Hippocampal formation (tissue), 2 donors: Measurements from ENCODE around the gene MTREX.
A peak's percentile ranks its signal among the peaks of the same experiment; 100 is the strongest.

Experiments
- DNase-seq, 2 donors: peaks; one replicate each; lab custom pipeline; 2025; lab: John Stamatoyannopoulos, UW

The MTREX gene

GRCh38 chr5:55429613-55430253 lies 121.9 kb downstream of the MTREX start:
- DNase-seq, result no peak

DNA sequence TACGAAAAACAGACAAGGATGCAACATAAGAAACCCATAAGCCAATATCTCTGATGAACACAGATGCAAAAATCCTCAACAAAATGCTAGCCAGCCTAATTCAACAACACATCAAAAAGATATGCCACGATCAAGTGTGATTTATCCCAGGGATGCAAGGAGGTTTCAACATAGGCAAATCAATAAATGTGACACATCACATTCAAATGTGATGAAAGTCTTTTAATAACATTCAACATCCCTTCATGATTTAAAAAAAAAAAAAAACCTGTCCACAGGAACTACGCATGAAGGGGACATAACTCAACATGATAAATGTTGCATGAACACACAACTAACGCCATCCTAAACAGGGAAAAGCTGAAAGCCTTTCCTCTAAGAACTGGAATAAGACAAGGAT lies 124.8 kb downstream of the MTREX start:
- no peak for DNase-seq

DNA sequence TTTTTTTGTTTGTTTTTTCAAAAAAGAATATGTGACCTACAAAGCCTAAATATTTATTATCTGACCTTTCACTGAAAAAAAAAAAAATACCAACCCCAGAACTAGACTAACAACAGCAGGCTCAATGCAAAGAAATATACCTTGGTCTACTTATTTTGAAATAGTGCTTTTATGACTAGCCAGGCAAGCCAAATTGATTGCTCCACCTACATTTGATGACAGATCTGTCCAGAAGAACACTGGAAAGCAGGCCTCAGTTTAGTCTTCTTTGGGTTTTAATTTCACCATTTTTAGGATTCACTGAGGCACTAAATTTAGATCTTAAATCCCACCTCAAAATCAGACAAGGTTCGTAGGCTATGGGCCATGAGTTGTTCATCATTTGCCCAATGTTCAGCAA lies 129.7 kb downstream of the MTREX start:
- no peak for DNase-seq

GRCh38 chr5:55437859-55438206 lies 130.0 kb downstream of the MTREX start:
- no peak for DNase-seq

- peak; percentile 26 to 30 for DNase-seq
These were observed 131.2 kb downstream of the MTREX start for GRCh38 chr5:55438998-55439397.

DNA sequence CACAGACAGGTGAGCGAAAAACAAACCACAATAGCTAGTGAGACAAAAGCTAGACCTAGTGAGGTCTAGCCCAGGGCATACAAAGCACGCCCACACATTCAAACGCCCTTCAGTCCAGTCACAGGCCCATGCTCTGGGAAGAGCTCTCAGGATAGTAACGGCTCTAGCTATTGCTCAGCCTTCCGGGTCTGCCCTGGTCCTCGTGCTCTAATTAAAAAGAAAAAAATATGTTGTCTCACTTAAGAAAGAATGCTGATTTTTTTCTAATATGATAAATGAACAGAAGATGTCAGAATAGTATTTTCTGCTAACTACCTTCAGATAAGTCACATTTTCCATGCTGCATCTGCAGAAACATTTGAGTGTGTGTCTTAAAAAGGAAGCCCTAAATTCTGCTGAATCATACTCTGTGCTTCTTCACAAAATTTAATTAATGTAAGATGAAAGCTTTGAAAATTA lies 132.4 kb downstream of the MTREX start:
- peak in 1 of 2 donors; percentile 17 for DNase-seq

- no peak for DNase-seq
These were observed 133.4 kb downstream of the MTREX start for GRCh38 chr5:55441107-55441771.

DNA sequence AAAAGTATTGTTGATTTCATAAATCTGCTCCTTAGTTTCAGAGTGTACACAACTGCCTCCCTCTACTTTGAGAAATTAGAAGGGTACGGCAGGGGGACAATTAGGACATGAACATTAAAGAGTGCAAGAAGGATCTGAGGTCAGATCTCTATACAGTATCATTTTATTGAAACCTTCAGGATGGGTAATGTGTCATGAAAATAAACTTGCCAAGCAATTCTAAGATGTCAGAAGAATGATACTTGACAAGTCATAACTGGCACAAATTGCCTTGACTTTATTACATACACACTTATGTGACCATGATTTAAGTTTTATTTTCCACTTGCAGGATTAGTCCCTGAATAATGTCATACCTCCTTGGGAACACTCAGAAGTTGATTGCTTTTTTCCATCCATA lies 134.2 kb downstream of the MTREX start:
- DNase-seq, result no peak

GRCh38 chr5:55445791-55446190 lies 138.0 kb downstream of the MTREX start:
- no peak for DNase-seq

DNA sequence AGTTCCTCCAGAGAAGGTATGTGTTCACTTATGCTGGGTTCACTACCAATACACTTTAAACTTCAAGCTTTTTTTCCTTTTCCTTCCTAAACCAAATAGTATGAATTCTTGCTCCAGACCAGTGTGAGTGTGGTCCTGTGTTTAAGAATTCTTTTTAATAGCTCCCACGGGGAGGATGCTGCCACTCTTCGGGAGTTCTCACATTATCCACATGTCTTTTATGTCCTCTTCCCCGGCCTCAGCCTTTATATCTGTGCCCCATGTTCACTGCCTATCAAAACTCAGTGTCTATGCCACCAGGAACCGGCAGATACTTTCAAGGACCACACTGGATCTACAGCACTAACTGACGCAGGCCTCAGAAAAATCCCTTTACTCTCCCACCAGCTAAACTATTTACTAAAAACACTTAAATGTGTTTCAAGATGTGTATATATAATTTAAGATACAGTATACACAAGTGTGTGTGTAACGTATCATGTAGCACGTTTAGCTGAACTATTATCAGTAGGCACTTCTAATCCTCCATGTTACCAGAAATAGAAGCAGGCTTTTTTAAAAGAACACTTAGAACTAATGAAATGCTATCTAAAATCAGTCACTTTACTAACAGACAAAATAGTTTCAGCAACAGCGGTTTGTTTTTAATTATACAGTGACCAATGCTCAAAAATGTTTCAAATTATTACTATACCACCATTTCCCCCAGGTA lies 139.0 kb downstream of the MTREX start:
- DNase-seq, result no peak

- no peak for DNase-seq
These were observed 142.4 kb downstream of the MTREX start for GRCh38 chr5:55450050-55450765.

DNA sequence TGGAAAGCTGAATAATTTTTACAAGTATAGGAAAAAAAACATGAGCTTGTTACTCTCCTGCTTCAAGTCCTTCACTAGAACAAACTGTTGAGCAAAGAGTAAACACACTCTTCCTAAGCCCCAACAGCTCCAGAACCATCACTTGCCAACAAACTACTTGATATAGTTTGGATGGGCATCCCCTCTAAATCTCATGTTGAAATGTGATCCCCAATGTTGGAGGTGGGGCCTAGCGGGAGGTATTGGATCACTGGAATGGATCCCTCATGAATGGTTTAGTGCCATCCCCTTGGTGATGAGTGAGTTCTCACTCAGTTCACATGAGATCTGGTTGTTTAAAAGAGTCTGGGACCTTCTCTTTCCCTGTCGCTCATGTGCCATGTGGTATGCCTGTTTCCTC lies 144.2 kb downstream of the MTREX start:
- no peak for DNase-seq

DNA sequence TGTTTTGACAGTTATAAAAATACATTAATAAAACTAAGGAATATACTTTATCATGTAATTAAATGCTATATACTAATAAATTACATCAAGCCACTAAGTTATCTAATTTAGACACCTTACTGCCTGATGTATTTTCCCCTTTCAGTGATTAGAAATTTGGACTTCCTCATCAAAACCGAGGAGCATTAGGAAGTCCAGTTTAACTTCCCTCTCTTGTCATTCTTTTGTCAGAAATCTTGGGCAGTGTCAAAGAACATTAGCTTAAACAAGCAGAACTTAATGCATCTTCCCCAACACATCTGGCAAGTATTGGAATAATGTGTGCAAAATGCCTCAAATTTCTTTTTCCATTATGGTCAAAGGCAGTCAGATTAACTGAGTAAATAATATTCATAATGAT lies 145.4 kb downstream of the MTREX start:
- DNase-seq, result no peak

DNA sequence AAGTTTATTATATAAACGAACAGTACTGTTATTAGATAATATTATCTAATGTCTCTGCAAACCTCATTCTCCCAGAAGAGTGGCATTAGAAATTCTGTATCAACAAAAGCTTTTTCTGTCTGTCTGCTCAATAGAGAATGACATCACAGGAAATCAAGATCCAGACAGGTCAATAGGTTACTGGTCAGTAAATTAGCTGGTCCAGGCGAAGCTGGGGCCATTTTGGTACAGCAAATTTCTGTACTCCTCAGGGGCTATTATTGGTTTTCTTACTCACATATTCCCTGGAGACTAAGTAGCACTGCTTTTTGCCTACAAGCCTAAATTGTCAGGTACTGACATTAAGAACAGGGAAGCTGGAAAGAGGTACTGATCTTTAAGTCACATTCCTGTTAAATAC lies 146.5 kb downstream of the MTREX start:
- DNase-seq, result no peak

- DNase-seq, result no peak
These were observed 148.6 kb downstream of the MTREX start for GRCh38 chr5:55456216-55456895.

- no peak for DNase-seq
These were observed 151.8 kb downstream of the MTREX start for GRCh38 chr5:55459572-55459971.

- DNase-seq, result no peak
These were observed 155.8 kb downstream of the MTREX start for GRCh38 chr5:55463613-55464012.

DNA sequence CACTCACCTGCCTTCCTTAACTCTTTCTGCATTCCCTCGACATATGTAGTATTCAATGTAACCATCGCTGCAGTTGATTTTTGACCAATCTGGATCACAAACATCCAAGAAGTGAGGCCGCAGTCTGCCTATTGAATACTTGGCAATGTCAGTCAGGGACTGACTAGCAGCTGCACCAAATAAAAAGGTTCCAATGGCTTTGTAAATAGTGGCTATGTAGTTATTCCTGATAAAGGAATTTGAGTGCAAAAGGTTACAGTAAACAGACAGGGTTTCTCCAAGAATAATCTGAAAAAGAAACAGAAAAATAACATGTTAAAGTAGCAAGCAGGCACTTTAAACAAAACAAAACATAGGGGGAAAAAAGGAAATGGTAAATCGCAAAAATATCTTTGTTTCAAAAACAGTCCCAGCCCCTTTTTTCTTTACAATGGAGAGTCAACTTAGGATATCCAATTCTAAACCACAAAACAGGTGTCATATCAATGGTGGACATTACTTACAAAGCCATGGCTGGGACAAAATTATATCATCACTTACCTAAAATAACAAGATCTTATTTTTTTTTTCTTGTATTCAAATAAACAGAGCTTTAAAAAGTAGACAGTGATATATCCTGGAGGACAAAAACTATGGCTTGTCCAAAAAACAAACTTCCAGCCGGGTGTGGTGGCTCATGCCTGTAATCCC lies 160.2 kb downstream of the MTREX start:
- DNase-seq, result no peak

- DNase-seq, result no peak
These were observed 162.1 kb downstream of the MTREX start for GRCh38 chr5:55469839-55470238.

GRCh38 chr5:55470282-55470681 lies 162.5 kb downstream of the MTREX start:
- DNase-seq, result no peak

DNA sequence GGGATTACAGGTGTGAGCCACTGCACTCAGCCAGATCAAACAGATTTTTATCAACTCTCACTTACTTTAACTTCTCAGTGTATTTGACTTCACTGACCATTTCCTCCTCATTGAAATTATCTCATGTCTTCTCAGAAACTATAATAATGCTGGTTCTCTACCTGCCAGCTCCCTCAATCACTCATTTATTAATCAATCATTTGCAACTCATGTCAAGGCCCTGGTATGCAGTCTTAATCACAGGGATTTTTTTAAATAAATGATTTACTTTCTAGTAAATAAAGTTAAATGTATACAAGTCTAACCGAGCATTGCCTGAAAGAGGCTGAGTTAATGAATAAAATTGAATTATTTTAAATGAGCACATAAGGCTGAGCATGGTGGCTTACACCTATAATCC lies 163.7 kb downstream of the MTREX start:
- no peak for DNase-seq
